Globus pallidus (tissue), 1 donor: ENCODE data around the gene MCC.

Source experiments
- DNase-seq: peaks from one replicate; pipeline ENCODE4 v3.0.0-alpha.2; 2015; ENCODE audit warnings: low spot score

Gene MCC

GRCh38 chr5:113361701-113362100 is 126.6 kb downstream of the MCC start:
- no peak for DNase-seq

GRCh38 chr5:113359419-113359818 is 128.8 kb downstream of the MCC start:
- DNase-seq = no peak

DNA sequence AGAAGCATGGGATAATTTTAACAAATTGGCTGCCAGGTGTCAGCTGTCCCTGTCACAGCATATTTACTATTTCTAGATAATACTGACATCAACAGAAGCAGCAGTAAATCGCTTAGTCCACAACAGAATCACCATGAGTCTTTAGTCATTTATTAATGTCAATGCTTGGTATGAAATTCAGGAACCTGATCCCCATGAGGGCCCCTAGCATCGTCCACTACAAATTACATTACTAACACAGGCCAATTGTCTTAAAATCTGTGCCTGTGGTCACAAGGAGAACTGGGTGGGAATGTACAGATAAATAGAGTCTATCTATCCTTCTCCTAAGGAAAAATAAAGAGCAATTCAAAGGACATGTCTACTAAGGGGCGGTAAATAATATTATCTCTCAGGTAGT is 129.6 kb downstream of the MCC start:
- DNase-seq = no peak

- no peak for DNase-seq
Measured at GRCh38 chr5:113357696-113358476, 130.4 kb downstream of the MCC start.

- no peak for DNase-seq
Measured at GRCh38 chr5:113356487-113356886, 131.8 kb downstream of the MCC start.

- no peak for DNase-seq
Measured at GRCh38 chr5:113354055-113354454, 134.2 kb downstream of the MCC start.

DNA sequence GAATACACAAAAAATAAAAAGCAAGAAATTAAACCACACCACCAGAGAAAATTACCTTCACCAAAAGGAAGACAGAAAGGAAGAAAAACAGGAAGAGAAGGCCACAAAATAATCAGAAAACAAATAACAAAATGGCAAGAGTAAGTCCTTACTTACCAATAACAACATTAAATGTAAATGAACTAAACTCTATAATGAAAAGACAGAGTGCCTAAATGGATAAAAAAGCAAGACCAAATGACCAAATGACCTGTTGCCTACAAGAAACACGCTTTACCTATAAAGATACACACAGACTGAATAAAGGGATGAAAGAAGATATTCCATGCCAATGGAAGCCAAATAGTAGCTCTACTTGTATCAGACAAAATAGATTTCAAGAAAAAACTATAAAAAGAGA is 140.7 kb downstream of the MCC start:
- no peak for DNase-seq

GRCh38 chr5:113344973-113345940 is 143.0 kb downstream of the MCC start:
- DNase-seq = no peak

DNA sequence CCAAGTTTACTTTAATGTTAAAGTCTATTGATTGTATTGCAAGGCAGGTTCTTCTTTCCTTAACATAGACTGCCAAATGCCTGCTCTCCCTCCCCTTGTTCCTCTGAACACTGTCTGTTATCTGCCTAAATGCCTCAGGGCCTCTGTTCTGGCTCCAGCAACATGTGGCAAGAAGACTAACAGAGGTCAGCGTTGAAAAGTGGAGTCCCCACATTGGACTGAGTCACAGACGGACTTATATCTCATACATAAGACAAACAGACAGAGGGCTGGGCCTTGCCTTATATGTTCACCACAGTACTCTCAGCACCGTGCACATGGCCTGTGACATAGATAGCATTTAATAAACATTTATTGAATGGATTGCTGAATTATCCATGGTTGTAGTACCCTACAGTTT is 144.9 kb downstream of the MCC start:
- DNase-seq = no peak

DNA sequence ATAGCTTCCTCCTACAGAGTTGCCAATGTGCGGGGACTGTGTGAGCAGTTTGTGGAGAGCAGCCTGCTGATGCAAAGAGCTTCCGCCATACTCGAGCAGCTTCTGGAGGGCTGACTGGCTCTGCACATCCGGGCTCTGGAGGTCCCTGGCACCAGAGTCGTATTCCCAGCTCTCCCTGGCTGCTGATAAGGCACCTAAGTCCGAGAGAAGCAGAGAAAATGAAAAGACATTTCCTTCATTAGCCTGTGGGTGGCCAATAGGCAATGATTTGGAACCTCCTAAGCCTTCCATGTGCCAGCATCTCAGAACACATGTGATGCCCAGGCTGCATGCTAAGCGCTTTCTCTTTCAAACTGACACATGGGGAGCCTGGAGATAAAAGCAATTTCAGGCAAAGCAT is 147.7 kb downstream of the MCC start:
- no peak for DNase-seq

- DNase-seq = no peak
Measured at GRCh38 chr5:113338628-113339027, 149.6 kb downstream of the MCC start.

GRCh38 chr5:113337515-113338415 is 150.5 kb downstream of the MCC start:
- no peak for DNase-seq

DNA sequence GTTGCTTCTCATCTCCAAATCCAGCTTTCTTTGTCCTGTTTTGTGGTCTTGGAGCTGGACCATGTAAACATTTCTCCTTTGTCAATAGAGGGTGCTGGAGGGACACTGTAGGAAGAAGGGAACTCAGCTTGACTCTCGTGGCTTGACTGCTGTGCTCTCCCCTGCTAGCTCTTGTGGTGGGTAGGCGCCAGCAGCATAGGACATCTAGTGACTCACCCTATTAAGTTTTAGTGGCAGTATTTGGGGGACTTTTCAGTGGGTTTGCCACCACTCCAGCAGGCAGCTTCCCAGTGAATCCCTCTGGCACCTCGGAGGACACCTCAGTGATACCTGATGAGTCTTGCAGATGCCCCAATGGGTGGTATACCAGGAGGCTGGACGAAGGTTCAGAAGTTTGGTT is 151.3 kb downstream of the MCC start:
- DNase-seq = peak; percentile 59

DNA sequence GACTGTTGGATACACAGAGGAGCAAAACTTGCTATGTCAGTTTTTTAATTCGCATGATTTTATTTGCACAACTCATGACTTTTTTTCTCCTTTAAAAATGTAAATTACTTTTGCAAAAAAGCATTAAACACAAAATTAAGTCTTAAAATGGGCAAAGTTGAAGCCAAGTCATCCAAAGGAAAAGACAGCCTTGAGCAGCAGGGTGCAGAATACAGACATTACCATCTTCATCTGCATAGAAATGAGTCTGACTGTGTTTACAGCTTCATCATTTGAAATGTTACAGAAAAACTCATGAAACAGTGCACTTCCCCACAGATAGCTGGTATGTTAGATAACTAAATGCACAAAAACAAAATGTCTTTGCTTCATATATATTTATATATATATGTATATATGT is 154.8 kb downstream of the MCC start:
- no peak for DNase-seq

- DNase-seq = no peak
Measured at GRCh38 chr5:113331209-113331551, 157.1 kb downstream of the MCC start.

DNA sequence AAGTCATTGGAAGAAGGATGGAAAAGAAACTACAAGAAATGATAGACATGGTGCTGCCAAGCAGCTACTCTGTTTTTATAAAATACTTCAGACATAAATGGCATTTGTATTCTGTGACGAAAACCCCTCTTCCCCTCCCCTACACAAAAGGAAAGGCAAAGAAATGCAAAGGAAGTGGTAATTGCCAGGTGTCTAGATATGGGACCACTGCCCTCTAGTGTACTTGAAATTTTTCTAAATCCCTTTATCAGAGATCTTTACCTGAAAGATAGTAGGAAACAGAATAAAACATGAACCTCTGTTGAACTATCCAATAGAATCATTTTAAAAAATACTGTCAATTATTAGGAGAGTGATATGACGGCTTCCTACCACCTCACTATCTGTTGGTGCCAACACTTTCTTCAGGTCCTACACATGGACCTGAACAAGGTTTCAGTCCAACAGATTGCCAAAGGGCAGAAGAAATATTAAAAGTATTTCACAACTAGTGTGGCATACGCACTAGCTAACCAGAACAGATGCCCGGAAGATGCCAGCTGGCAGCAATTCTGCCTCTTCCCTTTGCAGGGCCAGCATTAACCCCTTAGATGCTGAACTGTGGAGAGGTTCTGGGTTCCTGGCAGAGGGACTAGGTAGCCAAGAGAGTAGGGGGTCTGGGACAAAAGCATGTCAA is 157.6 kb downstream of the MCC start:
- DNase-seq = peak; percentile 17

- DNase-seq = no peak
Measured at GRCh38 chr5:113329981-113330380, 158.3 kb downstream of the MCC start.

- DNase-seq = no peak
Measured at GRCh38 chr5:113325054-113325453, 163.2 kb downstream of the MCC start.

DNA sequence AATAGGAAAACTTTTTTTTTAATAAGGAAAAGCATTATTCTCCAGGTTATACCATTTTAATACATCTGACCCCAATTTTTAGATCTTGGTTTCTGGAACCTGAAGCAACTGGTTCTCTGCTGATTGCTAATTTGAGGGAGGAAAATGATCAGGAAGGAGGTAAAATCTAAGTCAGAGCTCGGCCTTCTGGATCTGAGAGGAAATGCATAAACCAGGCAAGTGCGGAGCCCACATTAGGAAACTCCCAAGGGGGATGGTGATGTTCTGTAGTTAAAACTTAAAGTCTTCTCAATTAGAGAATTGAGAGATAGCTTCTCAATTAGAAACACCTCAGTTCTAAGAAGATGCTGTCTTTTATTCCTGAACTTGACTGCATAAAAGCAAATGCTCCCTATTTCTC is 167.0 kb downstream of the MCC start:
- no peak for DNase-seq

GRCh38 chr5:113320273-113320780 is 167.9 kb downstream of the MCC start:
- no peak for DNase-seq

DNA sequence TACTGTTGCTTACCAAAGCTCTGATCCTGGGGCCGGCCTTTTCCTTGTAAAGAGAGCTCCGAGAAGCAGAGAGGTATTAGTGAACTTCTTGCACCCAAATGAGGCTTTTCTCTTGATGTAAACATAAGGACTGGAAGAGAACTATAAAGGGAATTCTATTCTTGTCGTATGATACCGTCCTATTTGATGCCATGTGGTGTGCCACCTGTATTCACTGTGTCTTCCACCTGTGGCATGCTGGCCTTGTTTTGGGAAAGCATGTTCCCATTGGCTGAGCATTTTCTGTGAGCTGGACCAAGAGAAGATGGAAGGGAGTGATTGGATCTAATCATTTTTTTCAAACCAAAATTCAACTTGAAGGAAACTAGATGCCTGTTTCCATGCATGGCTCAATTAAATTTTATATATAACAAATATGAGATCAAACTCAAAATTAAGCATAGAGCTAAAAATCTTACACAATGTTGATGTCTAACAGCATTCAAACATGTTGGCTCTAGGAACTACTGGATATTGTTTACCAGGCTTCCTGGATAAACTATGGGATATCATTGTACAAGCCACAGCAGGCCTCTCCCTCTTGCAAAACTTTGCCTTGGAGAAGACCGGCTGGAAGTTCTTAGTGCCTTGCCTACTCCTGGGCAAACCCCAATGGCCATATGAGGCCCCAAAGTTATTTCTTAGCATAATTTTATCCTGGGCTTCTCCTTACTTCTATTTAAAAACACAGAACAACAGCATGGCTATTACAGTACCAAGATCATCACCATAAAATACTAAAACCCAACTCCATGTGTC is 168.8 kb downstream of the MCC start:
- no peak for DNase-seq
